Uterus (tissue), 4 donors: ENCODE results near the gene ENTPD7. TPM values are rescaled to one million over a fixed set of nuclear protein-coding genes. Genes with fewer than 3 reads are reported as not detected.
"Not testable (repeated sequence)": the region's sequence is repeated elsewhere in the genome, so short reads cannot be mapped to it uniquely, and the experiment has no call there.

Experiments used
- DNase-seq, 2 donors: peaks; one replicate each; pipeline ENCODE4 v3.0.0-alpha.2; 2019 to 2020
- H3K27ac ChIP-seq, 2 donors: fragments of 200-600 bp; sonication (generic); 1 replicate in 1 of 2; 2 replicates in 1 of 2; pipeline ENCODE4 v1.5.1; 2016 to 2018
- H3K27me3 ChIP-seq, 2 donors: fragments of 200-600 bp; sonication (generic); one replicate each; pipeline ENCODE4 v1.5.1; 2018 to 2019; ENCODE audit warnings: control low read depth in 1 of 2
- H3K36me3 ChIP-seq, 2 donors: fragments of 200-600 bp; sonication (generic); one replicate each; pipeline ENCODE4 v1.5.1; 2019; ENCODE audit warnings: control low read depth in 1 of 2
- H3K4me1 ChIP-seq, 2 donors: fragments of 200-600 bp; sonication (generic); one replicate each; pipeline ENCODE4 v1.5.1; 2018 to 2019; ENCODE audit warnings: control low read depth in 1 of 2
- H3K4me3 ChIP-seq, 2 donors: fragments of 200-600 bp; sonication (generic); 1 replicate in 1 of 2; 2 replicates in 1 of 2; pipeline ENCODE4 v1.5.1; 2018 to 2019; ENCODE audit warnings: mild to moderate bottlenecking in 1 of 2
- H3K9me3 ChIP-seq, 2 donors: fragments of 200-600 bp; sonication (generic); one replicate each; pipeline ENCODE4 v1.5.1; 2019; ENCODE audit warnings: control low read depth in 1 of 2
- POLR2A ChIP-seq, 2 donors: fragments of 450-650 bp; IDR thresholded peaks; one replicate each; pipeline ENCODE4 v1.6.1; 2016; ENCODE audit warnings: antibody characterized with exemption in 2 of 2, mild to moderate bottlenecking in 1 of 2, moderate library complexity in 1 of 2
- intact Hi-C: fragments of 100-400 bp; cut with DNase I; formaldehyde crosslinking; loops from one replicate; pipeline ENCODE4 v1.15.1; 2023; ENCODE audit warnings: low total_unique reads
- total RNA-seq, 4 donors: library from RNA; depleted of rRNA in 3 of 4; stranded (reverse); fragments of >200 nt in 3 of 4; gene quantifications; one replicate each; pipeline versions ENCODE4 v1.1.0 to v1.2.4, GENCODE V29; 2014 to 2023
- TF ChIP-seq, protein P1 (sequence below), 4 experiments: fragments of 200-600 bp in 2 of 4; fragments of 450-650 bp in 2 of 4; sonication (generic) in 2 of 4; IDR thresholded peaks; one replicate each; pipeline ENCODE4 v1.5.1; 2016 to 2019; ENCODE audit warnings: antibody characterized with exemption in 4 of 4, mild to moderate bottlenecking in 2 of 4, moderate library complexity in 1 of 4
- donor health status: DM: yes; HTN: yes; CAD: no.

Gene ENTPD7
- total RNA-seq, 4 donors from 2014 or later = 0.26 to 25.2 (median 5.0) TPM

DNA sequence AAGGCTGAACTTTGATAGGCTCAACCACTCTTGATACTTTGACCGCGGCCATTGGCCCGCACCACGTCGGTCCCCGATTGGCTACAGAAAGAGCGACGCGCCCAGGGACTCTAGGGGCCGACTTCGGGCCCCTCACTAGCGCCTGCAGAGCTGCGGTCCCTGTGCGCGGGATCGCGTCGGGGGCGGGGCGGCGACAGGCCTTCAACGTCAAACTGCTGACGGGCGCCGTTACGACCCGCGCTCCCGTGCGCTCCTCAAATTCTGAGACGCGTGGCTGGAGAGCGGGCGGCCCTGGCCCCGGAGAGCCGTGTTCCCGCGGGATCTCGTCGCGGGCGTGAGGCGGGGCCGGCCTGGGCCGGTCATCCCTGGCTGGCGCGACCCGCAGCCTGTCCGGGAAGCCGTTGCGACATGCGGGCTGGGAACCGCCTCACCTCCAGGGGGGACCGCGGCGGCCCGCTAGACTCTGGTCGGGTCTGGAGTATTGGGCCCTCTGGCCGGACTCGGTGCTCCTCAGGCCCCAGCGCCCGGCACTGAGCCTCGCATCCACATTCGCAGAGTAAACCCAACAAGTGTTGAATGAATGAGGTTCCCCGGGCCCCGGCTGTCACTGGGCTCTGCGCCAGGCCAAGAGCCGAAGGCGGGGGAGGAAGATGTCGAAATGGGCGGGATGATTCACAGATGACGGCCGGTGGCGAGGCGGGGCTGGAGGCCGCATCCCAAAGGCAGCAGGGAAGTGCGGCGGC lies 38.4 kb upstream of the ENTPD7 start:
- no peaks in the 10 kb centered on the region for H3K36me3 ChIP-seq
- no peaks in the 10 kb centered on the region for H3K9me3 ChIP-seq
- intact Hi-C loops = no loop called here
- peak; percentile 94 to 95 for DNase-seq
- no peaks in the 10 kb centered on the region for H3K27me3 ChIP-seq
- TF ChIP-seq, protein P1, sequence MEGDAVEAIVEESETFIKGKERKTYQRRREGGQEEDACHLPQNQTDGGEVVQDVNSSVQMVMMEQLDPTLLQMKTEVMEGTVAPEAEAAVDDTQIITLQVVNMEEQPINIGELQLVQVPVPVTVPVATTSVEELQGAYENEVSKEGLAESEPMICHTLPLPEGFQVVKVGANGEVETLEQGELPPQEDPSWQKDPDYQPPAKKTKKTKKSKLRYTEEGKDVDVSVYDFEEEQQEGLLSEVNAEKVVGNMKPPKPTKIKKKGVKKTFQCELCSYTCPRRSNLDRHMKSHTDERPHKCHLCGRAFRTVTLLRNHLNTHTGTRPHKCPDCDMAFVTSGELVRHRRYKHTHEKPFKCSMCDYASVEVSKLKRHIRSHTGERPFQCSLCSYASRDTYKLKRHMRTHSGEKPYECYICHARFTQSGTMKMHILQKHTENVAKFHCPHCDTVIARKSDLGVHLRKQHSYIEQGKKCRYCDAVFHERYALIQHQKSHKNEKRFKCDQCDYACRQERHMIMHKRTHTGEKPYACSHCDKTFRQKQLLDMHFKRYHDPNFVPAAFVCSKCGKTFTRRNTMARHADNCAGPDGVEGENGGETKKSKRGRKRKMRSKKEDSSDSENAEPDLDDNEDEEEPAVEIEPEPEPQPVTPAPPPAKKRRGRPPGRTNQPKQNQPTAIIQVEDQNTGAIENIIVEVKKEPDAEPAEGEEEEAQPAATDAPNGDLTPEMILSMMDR (IDR thresholded peaks at IDR 0.05) = peak in 1 of 4 experiments; percentile 17
- TF ChIP-seq POLR2A (IDR thresholded peaks at IDR 0.05) = peak; percentile 63 to 89
- H3K27ac ChIP-seq = peak overlapping the region; percentile 98 to 99
- peaks cover 7 to 22% of the 10 kb centered on the region in 2 donors for H3K4me1 ChIP-seq
- peak overlapping the region; percentile 69 to 79 for H3K4me3 ChIP-seq

DNA sequence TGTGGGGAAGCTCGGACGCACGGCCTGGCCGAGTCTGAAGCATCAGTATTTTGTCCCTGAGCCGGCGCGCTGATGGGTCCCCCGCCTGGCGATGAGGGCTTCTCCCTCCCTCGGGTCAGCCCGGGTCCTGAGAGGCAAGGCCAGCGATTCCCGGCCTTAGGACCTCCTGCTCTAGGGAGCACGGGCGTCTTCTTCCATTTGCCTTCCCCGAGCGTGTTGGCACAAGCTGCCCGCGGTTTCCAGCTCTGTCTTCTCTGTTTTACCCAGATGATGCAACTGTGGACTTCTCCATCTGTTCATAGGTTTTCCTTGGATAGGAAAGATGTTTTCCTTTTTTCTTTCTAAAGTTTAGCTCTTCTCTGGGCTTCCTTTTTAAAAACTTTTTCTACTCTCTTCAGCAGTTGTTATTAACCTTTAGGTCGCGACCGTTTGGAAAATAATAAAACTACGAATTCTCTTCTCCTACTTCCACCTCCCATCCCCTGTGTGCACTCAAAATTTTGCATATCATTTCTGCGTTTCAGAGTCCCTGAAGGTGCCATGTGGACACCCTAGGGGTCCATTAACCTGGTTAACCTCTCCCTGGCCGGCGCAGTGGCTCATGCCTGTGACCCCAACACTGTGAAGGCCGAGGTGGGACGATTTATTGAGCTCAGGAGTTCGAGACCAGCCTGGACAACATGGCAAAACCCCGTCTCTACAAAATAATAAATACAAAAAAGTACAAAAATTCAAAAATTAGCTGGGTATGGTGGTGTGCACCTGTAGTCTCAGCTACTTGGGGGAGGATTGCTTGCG lies 37.7 kb upstream of the ENTPD7 start:
- Histone ChIP-seq H3K27me3 (no peaks in the 10 kb centered on the region), H3K27ac (peak overlapping the region; percentile 98 to 99), H3K4me1 (peaks cover 3 to 22% of the 10 kb centered on the region in 2 donors), H3K4me3 (peak overlapping the region; percentile 69 to 79), H3K36me3 (no peaks in the 10 kb centered on the region), H3K9me3 (no peaks in the 10 kb centered on the region)
- TF ChIP-seq POLR2A (IDR thresholded peaks at IDR 0.05) = peak in 1 of 2 donors; percentile 83
- TF ChIP-seq, protein P1 (IDR thresholded peaks at IDR 0.05) = no peak
- DNase-seq = no peak
- intact Hi-C loops = no loop called here

DNA sequence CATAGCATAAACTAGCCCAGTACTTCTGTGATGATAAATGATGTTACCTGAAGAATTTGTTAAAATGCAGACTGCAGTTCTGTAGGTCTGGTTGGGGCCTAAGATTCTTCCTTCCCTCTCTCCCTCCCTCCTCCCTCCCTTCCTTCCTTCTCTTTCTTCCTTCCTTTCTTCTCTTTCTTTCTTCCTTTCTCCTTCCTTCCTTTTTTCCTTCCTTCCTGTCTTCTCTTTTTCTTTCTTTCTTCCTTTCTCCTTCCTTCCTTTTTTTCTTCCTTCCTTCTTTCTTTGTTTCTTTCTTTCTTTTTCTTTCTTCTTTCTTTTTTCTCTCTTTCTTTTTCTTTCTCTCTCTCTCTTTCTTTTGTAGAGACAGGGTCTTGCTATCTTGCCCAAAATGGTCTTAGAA lies 35.4 kb upstream of the ENTPD7 start:
- intact Hi-C loops = no loop called here
- Histone ChIP-seq H3K36me3 (no peaks in the 10 kb centered on the region), H3K4me1 (peaks cover 0 to 5% of the 10 kb centered on the region in 2 donors), H3K27ac (no peak overlapping the region), H3K27me3 (no peaks in the 10 kb centered on the region), H3K4me3 (no peak overlapping the region), H3K9me3 (no peaks in the 10 kb centered on the region)
- TF ChIP-seq, protein P1 (IDR thresholded peaks at IDR 0.05) = no peak
- TF ChIP-seq POLR2A (IDR thresholded peaks at IDR 0.05) = no peak
- DNase-seq = no peak

DNA sequence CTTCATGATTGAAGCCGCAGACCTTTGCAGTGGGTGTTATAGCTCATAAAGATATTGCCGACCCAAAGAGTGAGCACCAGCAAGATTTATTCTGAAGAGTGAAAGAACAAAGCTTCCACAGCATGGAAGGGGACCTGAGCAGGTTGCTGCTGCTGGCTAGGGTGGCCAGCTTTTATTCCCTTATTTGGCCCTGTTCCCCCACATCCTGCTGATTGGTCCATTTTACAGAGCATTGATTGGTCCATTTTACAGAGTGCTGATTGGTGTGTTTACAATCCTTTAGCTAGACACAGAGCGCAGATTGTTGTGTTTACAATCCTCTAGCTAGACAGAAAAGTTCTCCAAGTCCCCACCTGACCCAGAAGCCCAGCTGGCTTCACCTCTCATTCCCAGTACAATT lies 34.2 kb upstream of the ENTPD7 start:
- intact Hi-C loops, H3K27ac ChIP-seq, H3K4me3 ChIP-seq, H3K9me3 ChIP-seq, H3K4me1 ChIP-seq, H3K36me3 ChIP-seq, H3K27me3 ChIP-seq, DNase-seq: not testable (repeated sequence)

DNA sequence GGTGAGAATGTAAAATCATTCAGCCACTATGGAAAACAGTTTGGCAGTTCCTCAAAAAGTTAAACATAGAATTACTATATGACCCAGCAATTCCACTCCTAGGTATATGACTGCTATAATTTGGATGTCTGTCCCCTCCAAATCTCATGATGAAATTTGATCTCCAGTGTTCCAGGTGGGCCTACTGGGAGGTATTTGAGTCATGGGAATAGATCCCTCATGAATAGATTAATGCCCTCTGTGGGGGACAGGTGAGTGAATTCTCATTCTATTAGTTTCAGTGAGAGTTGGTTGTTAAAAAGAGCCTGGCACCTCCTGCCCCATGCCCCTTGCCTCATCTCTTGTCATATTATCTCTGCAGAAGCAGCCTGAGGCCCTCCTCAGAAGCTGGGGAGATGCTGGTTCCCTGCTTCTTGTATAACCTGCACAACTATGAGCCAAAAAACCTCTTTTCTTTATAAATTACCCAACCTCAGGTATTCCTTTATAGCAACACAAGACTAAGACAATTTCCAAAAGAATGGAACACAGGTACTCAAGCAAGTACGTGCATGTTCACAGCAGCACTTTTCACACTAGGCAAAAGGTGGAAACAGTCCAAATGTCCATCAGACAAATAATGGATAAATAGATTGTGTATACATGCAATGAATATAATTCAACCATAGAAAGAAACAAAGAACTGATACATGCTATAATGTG lies 30.2 kb upstream of the ENTPD7 start:
- no peak for TF ChIP-seq POLR2A (IDR thresholded peaks at IDR 0.05)
- TF ChIP-seq, protein P1 (IDR thresholded peaks at IDR 0.05) = no peak
- no peaks in the 10 kb centered on the region for H3K36me3 ChIP-seq
- no peaks in the 10 kb centered on the region for H3K9me3 ChIP-seq
- no peak overlapping the region for H3K4me3 ChIP-seq
- no peak overlapping the region for H3K27ac ChIP-seq
- intact Hi-C loops = no loop called here
- DNase-seq = no peak
- no peaks in the 10 kb centered on the region for H3K4me1 ChIP-seq
- no peaks in the 10 kb centered on the region for H3K27me3 ChIP-seq
